GM18499 (cell line): ENCODE measurements around the gene SOCS6.
"Not testable (repeated sequence)": the region's sequence is repeated elsewhere in the genome, so short reads cannot be mapped to it uniquely, and the experiment has no call there.

Source experiments
- ATAC-seq: cut with Tn5 transposase; IDR thresholded peaks from one replicate; pipeline ENCODE4 v1.9.1; 2021; ENCODE audit warnings: moderate number of reproducible peaks; ENCODE audit not compliant: insufficient read depth, unreplicated experiment

SOCS6 gene

GRCh38 chr18:70319187-70319586, 30.3 kb downstream of the SOCS6 start:
- ATAC-seq, result no peak

- no peak for ATAC-seq
Measured at GRCh38 chr18:70321616-70322015, 32.8 kb downstream of the SOCS6 start.

GRCh38 chr18:70322385-70322784, 33.5 kb downstream of the SOCS6 start:
- ATAC-seq, result no peak

- ATAC-seq, result no peak
Measured at GRCh38 chr18:70322928-70323327, 34.1 kb downstream of the SOCS6 start.

GRCh38 chr18:70324897-70325296, 36.1 kb downstream of the SOCS6 start:
- no peak for ATAC-seq

GRCh38 chr18:70326255-70326654, 37.4 kb downstream of the SOCS6 start:
- no peak for ATAC-seq

- ATAC-seq, result no peak
Measured at GRCh38 chr18:70328169-70328568, 39.3 kb downstream of the SOCS6 start.

GRCh38 chr18:70329071-70329470, 40.2 kb downstream of the SOCS6 start:
- no peak for ATAC-seq

GRCh38 chr18:70330887-70331286, 42.0 kb downstream of the SOCS6 start:
- ATAC-seq, result no peak

GRCh38 chr18:70331456-70332097, 42.7 kb downstream of the SOCS6 start:
- ATAC-seq, result no peak

GRCh38 chr18:70332694-70333093, 43.8 kb downstream of the SOCS6 start:
- ATAC-seq, result no peak

- no peak for ATAC-seq
Measured at GRCh38 chr18:70333316-70333715, 44.5 kb downstream of the SOCS6 start.

- ATAC-seq, result no peak
Measured at GRCh38 chr18:70333757-70334156, 44.9 kb downstream of the SOCS6 start.

GRCh38 chr18:70334264-70334663, 45.4 kb downstream of the SOCS6 start:
- ATAC-seq, result no peak

- no peak for ATAC-seq
Measured at GRCh38 chr18:70334728-70335329, 46.0 kb downstream of the SOCS6 start.

GRCh38 chr18:70335892-70336726, 47.3 kb downstream of the SOCS6 start:
- no peak for ATAC-seq

GRCh38 chr18:70337139-70337972, 48.5 kb downstream of the SOCS6 start:
- peak; percentile 71 for ATAC-seq

- no peak for ATAC-seq
Measured at GRCh38 chr18:70338890-70339289, 50.0 kb downstream of the SOCS6 start.

- no peak for ATAC-seq
Measured at GRCh38 chr18:70339915-70340314, 51.1 kb downstream of the SOCS6 start.

GRCh38 chr18:70348481-70348880, 59.6 kb downstream of the SOCS6 start:
- not testable (repeated sequence) for ATAC-seq

GRCh38 chr18:70349316-70349715, 60.5 kb downstream of the SOCS6 start:
- ATAC-seq, result no peak
